ENCODE data around the gene CDCP1.

The CDCP1 gene

GRCh38 chr3:45188719-45189659, 42.8 kb upstream of the CDCP1 start:
- no peak for DNase-seq (ENCODE audit: low read depth)

GRCh38 chr3:45187694-45188141, 41.5 kb upstream of the CDCP1 start:
- H3K4me3 ChIP-seq (ENCODE audit: low read depth, low read length), result no peak overlapping the region
- no peak for DNase-seq (ENCODE audit: low read depth)
- TF ChIP-seq POLR2A (IDR thresholded peaks at IDR 0.05; ENCODE audit: extremely low read depth, insufficient read length), result no peak
- no peak for TF ChIP-seq MYC (IDR thresholded peaks at IDR 0.05; ENCODE audit: low read depth, low read length)
- TF ChIP-seq, protein P1, sequence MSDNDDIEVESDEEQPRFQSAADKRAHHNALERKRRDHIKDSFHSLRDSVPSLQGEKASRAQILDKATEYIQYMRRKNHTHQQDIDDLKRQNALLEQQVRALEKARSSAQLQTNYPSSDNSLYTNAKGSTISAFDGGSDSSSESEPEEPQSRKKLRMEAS (IDR thresholded peaks at IDR 0.05; ENCODE audit: low read depth, low read length), result no peak
- no peak for TF ChIP-seq CTCF (IDR thresholded peaks at IDR 0.05; ENCODE audit: low read depth, low read length)

More at GRCh38 chr3:45188719-45189659, 42.8 kb upstream of the CDCP1 start:
- no peak overlapping the region for H3K4me3 ChIP-seq (ENCODE audit: low read depth, low read length)
- TF ChIP-seq CTCF (IDR thresholded peaks at IDR 0.05; ENCODE audit: low read depth, low read length) (no peak), MYC (IDR thresholded peaks at IDR 0.05; ENCODE audit: low read depth, low read length) (no peak), POLR2A (IDR thresholded peaks at IDR 0.05; ENCODE audit: extremely low read depth, insufficient read length) (no peak)
- TF ChIP-seq, protein P1 (IDR thresholded peaks at IDR 0.05; ENCODE audit: low read depth, low read length), result no peak

DNA sequence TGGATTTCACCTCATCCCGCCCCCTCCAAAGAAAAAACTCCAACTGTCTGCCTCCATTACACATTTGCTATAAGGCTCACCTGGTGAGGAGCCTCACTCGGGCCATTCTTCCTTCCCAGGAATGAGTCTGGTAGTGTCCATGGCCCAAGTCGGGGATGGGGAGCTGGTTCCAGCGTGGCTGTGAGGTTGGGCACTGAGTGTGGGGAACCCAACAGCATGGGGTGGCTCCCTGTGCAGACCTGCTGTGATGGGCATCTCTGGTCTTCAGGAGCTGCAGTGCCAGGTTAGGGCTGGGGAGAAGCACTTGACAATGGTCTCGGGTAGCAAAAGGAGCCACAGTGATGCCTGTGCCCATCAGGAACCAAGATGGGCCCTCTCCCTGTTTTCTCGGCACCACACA, 40.7 kb upstream of the CDCP1 start:
- no peak overlapping the region for H3K4me3 ChIP-seq (ENCODE audit: low read depth, low read length)
- TF ChIP-seq CTCF (IDR thresholded peaks at IDR 0.05; ENCODE audit: low read depth, low read length) (no peak), MYC (IDR thresholded peaks at IDR 0.05; ENCODE audit: low read depth, low read length) (no peak), POLR2A (IDR thresholded peaks at IDR 0.05; ENCODE audit: extremely low read depth, insufficient read length) (no peak)
- TF ChIP-seq, protein P1 (IDR thresholded peaks at IDR 0.05; ENCODE audit: low read depth, low read length), result no peak
- DNase-seq (ENCODE audit: low read depth), result no peak

GRCh38 chr3:45185461-45185860, 39.3 kb upstream of the CDCP1 start:
- TF ChIP-seq POLR2A (IDR thresholded peaks at IDR 0.05; ENCODE audit: extremely low read depth, insufficient read length) (no peak), CTCF (IDR thresholded peaks at IDR 0.05; ENCODE audit: low read depth, low read length) (no peak), MYC (IDR thresholded peaks at IDR 0.05; ENCODE audit: low read depth, low read length) (no peak)
- TF ChIP-seq, protein P1 (IDR thresholded peaks at IDR 0.05; ENCODE audit: low read depth, low read length), result no peak
- no peak for DNase-seq (ENCODE audit: low read depth)
- no peak overlapping the region for H3K4me3 ChIP-seq (ENCODE audit: low read depth, low read length)

- no peak for DNase-seq (ENCODE audit: low read depth)
- TF ChIP-seq, protein P1 (IDR thresholded peaks at IDR 0.05; ENCODE audit: low read depth, low read length), result no peak
- TF ChIP-seq CTCF (IDR thresholded peaks at IDR 0.05; ENCODE audit: low read depth, low read length), result no peak
- no peak for TF ChIP-seq MYC (IDR thresholded peaks at IDR 0.05; ENCODE audit: low read depth, low read length)
- TF ChIP-seq POLR2A (IDR thresholded peaks at IDR 0.05; ENCODE audit: extremely low read depth, insufficient read length), result no peak
These were observed 38.9 kb upstream of the CDCP1 start for GRCh38 chr3:45185052-45185451.

More at GRCh38 chr3:45185052-45185451, 38.9 kb upstream of the CDCP1 start:
- no peak overlapping the region for H3K4me3 ChIP-seq (ENCODE audit: low read depth, low read length)

Measured in NB4 (cell line).